ENCODE data around the gene UTP11.
A peak's percentile ranks its signal among the peaks of the same experiment; 100 is the strongest.

The UTP11 gene

DNA sequence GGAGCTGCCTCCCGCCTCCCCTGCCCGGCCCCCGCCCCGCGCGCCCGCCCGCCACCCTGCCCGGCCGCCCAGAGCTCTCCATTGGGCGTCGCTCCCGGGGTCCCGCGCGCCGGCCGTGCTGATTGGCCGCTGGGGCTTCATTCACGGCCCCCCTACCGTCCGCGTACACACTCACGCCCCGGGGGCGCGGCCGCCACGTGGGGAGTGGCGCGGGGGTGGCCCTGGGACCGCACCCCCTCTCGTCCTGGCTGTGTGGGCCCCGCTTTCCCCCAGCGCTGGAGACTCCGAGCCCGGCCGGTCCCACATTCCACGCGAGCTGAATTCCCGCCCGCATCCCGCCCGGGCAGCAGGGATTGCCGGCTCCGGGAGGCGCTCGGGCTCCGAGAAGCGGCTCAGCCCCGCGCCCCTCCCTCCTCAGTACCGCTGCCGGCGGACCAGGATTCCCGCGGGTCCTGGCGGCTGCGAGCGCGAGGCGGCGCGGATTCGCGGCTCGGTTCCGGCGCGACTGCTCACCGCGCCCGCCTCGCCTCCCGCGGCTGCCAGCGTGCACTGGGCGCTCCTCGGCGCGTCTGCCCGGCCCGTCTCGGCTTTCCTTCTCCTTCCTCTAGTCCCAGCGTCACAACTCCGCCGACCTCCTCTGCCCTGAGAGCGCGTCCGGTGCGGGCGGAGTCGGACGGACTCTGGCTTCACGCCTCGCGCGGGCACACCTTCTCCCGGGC lies 34.5 kb downstream of the UTP11 start:
- DNase-seq: peak; percentile 95

DNA sequence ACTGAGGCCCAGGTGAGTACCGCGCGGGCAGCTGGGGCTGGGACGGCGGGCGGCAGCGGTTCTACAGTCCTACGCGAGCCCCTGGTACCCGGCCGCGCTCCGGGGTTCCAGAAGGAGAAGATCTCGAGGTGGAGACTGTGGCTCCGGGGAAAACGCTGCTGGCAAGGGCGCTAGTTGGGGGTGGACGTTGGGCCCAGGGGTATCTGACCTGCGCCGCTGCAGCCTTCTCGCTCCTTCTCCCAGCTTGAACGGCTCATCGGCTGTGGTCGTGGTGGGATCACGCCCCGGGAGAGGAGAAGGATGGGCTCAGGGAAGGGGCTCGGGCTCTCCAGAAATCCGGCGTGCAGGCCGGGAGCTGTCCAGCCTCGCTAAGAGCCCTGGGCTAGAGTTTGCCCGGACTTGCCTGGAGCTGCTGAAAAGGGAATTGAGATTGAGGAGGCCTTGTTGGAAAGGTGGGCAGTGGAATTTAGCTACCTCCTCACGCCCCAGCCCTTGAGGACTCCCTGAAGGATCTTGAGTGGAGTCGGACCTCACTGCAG lies 35.1 kb downstream of the UTP11 start:
- peak; percentile 58 for DNase-seq

DNA sequence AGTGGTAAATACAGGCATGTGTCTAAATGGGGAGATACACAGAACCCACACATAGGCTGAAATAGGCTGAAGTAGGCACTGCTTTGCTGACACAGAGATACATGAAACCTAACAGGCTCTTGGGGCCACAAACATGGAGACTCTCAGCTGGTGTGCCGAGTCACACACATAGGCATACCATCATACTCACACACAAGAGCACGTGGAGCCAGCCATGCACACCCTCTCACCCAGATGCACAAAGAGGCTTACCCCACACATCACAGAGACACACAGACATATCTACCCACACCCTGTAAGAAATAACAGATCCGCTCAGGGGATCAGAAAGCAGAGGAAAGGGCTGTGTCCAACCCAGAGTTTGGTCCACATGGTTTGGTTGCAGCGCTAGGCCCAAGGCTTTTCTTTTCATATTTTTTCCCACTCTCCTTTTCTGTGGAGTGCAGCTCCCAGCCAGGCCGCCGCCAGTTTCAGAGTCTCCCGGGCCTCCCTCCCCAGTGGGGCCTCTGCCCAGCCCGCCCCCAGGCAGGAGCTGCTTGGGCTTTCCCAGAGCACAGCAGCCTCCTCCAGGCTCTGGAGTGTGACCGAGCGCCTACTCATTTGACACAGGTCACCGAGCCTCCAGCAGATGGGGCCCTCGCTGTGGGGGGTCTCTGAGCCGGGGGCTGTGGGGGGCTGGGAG lies 38.0 kb downstream of the UTP11 start:
- DNase-seq: peak; percentile 45

DNA sequence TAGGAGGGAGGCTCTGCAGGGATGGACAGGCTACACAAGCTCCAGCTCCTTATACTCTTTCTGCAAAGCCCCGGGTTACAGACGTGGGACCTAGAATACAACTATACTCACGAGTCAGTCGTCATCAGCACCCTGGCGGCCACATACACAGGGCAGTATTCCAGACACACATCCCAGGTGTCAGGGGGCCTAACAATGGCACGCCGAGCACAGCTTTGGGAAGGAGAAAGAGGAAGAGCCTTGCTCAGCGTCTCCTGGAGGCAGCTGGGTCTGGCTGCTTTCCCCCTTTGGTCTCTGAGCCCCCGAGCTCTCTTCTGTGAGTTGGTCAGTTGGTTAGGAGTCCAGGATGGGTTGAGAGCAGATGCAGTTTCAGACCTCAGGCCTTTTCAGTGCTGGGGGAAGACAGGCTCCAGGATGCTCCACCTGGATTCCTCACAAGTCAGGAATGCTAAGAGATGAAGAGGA lies 38.6 kb downstream of the UTP11 start:
- no peak for DNase-seq

DNA sequence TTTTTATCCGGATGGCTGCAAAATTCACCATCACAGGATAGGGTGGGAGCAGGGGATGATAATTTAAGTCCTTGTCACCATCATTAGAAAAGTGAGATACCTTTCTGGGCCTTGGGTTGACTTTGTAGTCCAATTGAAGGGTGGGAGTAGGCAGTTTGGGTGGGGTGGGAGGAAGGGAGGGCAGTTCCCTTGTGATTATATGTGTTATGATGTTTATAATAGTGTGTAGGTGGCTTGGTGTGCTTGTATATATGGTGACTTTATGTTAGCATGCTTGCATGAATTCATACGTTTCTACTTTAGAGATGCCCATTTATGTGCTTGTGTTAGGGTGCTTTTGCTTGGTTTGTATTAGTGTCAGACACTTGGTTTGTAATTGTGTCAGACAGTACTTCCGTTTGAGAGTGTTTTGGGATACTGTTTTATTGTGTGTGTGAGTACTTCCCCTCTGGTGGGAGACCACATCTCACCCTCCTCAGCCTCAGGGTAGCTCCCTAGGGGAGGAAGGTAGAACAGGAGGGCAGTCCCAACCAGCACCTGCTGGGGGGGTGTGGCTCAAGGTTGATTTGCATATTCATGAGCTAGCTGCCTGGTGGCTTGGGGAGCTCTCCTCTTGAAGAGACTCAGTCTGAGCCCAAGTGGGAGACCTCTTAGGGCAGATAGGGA lies 40.3 kb downstream of the UTP11 start:
- DNase-seq: peak; percentile 56

DNA sequence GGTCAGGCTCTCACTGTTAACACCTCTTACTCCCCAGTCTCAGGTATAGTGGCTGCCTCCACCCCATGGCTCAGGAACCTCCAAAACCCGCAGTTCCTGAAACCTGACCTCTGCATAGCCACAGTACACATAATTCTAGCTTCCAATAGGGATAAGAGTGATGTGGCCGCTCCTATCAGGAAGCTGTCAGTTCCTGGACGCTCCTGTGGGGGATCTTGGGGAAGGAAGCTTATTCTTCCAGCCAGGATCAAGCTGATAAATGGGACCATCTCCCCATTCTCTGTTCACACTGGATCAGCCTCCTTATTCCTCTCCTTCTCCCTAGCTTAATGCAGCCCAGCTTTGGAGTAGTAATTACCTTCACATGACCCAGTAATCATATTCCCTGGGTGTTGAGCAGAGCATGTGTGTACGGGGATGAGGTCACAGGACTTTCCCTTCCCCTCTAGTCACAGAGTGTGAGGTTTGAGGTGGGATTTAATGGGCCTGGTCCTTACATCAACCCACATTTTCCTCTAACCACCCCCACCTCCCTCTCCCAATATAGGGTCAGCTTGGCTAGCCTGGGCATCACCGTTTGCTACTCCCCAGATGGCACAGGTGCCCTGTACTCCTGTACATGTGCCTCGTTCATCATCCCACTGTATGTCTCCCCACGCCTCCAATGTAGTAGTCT lies 41.0 kb downstream of the UTP11 start:
- peak; percentile 58 for DNase-seq

DNA sequence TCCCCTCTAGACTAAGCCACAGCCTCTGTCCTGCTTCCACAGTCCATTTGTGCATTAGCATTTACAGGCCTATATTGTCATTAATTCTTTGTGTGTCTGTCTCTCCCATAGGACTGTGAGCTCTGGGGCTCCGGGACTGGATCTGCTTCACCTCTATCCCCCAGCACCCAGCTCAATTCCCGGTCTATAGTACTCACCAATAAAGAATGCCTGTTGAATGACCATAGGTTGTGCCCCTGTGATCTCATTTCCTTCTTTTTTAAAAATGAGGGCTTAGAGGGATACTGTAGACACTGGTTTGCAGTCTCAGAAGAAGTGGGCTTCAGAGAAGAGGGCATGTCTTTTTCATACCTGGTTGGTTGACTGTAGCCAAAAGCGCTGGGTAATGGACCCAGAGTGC lies 42.9 kb downstream of the UTP11 start:
- no peak for DNase-seq

DNA sequence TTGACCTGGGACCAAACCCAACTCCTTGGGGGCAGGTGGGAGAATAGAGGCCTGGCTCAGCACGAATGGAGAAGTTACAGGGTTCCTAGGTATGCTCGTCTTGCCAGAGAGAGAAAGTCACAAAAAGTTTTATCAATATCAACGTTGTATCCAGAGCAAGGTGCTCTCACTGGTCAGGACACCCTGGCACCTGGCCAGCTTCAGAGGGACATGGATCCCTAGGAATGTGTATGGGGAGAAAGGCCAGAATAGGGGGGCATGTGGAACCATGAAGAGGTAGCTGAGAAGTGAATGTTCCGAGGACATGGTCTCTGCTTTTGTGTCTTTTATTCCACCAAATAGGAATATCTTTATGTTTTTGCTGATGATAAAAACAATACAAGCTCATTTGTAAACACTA lies 43.4 kb downstream of the UTP11 start:
- DNase-seq: no peak

DNA sequence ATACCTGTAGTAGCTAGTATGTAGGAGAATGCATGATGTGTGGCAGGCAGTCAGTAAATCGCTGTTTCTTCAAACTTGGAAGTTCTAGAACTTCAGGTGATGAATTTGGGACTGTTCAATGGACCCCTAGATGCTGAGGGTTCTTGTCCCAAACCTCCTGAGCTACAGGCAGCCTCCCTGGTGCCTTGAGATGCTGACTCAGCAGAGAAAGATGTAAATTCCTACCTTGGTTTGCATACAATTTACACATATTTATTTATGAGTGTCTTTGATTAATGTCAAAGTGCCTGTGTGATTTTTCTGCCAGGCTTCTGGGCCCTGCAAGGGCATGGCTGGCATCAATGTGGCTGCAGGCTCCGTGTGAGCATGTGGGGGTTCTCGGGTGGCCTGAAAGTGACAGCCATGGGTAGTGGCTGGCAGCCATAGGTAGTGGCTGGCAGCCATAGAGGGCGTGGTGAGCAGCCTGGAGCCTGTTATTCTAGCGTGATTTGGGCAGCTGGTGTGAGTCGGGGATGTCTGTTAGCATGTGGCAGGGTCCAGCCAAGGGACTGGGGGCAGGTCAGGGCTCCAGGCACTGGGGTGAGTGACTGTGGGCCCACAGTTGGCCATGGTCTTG lies 47.2 kb downstream of the UTP11 start:
- no peak for DNase-seq

DNA sequence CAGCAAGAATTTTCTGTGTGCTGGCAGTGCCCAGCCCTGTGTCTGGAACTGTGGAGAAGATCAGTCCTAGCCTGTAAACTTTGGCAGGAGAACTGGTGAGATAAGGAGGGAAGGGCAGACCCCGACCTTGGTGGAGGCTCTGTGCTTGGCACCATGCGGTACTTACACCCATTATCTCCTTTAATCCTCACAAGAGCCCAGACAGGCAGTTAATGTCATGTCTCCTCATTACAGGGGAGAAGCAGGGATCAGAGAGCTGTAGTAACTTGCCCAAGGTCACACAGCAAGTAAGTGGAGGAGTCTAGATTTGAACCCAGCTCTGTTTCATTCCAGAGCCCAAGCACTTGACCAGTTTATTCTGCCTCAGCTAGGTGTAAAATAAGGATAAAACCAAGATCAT lies 48.0 kb downstream of the UTP11 start:
- no peak for DNase-seq

DNA sequence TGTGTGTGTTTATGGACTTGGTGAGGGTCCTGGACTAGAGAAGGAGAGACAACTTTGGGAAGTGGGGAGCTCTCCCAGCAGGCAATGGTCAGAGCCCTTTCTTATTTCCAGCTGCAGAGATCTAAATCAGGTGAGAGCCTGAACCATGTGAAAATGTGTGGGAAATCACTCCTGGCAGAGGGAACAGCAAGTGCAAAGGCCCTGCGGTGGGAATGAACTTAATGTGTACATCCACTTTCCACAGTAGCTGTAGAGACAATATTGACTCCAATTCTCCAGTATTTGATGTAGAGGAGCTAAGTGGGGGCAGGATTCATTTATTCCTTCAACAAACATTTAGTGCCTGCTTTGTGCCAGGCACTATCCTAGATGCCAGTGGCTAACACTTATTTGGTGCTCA lies 48.8 kb downstream of the UTP11 start:
- DNase-seq: no peak

DNA sequence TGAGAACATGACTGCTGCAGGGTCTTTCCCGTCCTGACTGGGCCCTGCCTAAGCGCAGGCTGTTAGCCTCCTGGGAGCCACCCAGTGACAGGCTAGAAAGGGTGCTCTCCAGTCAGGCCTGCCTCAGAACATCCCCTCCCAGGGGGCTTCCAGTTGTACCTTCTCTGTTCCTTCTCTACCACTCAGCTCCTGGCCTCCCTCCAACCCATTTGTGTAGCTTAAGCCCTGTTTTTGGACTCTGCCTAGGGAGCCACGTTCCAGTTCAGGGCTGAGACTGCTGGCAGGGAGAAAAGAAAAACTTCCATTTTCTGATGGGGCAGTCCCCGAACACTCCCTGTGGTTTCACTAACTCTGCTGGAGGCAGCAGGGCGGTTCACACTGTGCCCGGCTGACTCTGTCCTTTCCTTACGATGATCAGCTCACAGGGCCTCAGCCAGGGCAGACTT lies 49.4 kb downstream of the UTP11 start:
- no peak for DNase-seq

DNA sequence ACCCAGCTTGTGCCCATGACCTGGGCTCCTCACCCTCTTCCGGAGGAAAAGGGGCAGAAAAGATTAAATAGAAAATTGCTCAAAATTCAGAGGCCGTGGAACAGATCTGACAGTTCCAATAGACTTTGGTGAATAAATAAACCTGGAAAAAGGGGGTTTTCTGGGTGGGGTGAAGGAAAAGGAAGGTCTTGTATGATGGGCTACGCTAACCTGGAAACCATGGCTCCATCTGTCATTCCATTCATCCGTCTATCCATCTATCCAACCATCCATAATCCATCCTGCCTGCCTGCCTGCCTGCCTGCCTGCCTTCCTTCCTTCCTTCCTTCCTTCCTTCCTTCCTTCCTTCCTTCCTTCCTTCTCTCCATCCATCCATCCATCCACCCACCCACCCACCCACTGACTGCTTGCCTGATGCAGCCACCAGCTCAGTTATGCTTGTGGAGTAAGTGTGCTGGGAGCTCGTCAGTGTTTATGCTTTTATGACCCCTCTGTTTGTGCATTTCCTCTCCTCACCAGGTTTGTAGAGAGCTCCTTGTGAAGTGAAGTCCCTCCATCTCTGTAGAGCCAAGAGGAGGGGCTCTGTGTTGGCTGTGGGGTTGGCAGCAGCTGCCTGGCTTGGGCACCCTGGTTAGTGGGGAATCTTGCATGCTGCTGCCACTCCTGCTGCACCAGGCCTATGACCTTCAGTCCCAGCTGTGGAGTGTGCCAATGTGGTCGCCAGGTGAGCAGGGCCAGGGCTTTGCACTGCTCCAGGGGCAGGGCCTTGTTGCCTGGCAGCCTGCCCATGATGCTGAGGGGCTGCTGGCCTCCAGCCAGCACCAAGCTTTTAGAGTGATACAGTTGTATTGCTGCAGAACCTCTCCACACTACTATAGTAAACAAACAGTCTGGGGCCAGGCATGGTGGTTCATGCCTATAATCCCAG lies 50.1 kb downstream of the UTP11 start:
- peak; percentile 44 for DNase-seq

DNA sequence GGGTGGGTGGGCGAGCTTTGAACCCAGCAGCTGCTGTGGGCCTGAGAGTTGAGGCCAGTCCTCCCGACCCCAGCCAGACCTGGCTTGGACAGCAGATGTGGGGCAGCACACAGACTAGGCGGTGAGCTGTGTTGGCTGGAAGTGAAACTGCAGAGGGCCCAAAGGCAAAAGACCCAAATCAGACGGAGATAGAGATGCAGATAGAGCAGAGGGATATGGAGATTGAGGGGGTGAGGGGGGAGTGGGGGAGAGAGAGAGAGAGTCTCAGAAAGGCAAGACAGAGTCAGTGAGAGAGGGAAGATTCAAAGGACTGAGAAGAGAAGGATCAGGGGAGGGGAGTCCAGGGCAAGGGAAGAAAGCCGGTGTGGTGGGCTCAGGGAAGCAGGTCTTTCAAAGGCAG lies 51.1 kb downstream of the UTP11 start:
- DNase-seq: no peak

DNA sequence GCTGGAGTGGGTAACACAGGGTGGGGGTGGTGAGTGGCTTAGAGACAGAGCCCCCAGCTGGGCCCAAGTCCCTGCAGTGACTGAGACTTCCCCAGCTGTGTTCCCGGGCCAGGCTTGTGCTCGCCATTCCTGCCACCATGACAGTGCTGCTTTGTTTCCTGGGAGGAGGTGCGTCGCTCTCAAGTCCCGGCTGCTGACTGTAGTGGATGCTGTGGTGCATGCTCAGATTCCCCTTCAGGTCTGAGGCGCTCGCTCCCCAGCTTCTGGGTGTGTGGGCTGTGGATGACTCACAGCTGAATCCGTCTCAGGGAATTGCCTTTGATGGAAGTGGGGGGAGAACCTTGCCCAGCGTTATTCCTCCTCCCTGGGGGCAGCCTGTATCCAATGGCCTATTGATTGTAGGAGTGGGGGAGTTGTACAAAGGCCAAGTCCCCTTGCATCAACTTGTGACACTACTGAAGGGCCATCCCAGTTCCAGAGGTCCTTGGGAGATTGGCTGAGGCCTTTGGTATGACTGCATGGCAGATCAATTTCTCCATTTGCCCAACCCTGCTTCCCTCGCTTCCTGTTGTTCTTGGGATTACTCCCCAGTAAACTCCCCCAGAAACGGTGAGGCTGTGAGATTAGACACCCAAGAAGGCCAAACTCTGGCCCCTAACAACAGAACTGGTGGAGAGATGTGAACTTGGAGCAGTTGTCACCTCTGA lies 51.8 kb downstream of the UTP11 start:
- no peak for DNase-seq

DNA sequence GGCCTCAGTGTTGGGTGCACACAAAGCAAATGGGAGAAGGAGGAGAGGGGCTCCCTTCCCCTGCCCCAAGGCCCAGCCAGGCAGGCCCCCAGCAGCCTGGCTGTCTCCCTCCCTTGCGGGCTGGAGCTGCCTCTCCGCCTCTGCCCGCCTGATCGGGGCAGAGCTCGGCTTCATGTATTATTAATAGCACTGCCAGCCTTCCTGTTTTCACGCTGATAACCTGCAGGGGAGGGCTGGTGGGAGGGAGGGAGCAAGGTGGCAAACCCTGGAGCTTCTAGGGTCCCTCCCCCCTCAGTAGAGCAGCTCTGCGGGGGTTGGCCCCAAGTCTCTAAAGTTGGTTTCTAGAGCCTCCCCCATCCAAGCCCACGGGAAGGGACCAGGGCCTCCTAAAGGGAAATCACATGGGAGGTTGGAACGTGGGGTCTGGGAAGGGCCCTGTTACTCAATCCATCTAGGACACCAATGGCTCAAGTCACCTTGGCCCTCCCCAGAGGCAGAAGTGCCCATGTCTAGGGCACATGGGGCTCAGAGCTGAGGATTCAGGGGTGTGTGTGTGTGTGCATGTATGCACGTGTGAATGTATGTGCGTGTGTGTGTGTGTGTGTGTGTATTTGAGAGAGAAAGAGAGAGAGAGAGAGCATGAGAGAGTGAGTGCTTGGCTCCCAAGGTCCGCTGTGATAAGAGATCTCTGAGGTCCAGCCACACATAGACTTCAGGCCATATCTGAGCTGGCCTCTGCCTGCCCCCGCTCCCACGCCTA lies 55.9 kb downstream of the UTP11 start:
- no peak for DNase-seq

DNA sequence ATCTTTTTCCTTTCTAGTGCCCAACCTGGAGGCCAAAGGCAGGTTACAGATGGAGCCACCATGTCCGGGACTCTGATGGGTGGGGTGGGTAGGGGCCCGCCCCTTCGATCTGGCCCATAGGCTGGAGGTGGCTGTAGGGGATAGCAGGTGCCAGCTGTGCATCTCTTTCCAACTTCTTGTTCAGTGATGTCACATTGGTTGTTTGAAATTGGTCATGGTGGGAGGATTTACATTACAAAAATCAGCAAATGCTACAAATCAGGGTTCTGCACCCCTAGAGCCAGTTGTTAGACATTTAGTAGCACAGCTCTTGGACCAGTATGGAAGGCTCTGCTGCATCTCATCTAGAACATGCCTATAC lies 56.4 kb downstream of the UTP11 start:
- DNase-seq: no peak

DNA sequence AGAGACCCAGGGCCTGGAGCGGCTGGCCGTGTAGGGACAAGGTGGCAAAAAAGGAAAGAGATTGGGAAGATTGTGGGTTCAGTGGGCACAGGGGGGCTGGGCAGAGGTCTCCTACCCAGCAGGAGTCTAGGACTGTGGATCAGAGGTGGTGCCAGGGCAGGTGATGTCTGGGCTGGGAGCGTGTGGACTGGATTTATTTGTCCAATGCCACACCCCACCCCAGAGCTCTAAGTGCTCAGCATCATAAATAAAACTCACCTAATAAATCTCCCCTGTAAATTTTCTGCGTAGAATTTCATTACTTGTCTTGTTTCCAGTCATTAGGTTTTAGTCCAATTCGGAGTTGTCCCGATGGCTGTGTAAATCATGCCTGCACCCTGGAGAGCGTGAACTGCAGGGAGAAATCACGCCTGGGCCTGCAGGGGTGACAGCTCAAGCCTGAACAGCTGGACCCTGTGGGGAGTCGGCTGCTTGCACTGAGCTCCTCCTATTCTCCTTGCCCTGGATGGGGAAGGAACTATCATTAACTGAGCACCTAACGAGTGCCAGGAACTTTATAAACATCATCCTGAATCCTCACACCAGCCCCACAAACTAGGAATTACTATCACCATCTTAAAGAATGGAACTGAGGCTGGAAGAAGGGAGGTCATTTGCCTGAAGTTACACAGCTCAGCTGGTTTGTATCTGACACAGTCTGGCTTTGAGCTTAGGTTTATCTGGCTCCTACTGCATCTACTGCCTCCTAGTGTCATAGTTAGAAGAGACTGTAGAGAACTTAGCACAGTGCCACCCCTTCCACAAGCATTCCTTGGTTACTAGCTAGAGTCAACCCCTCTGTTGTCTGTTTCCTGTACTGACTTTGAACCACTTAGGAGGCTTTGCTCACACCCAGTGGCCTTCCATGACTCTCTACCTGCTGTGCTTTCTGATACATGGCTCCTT lies 59.0 kb downstream of the UTP11 start:
- DNase-seq: peak; percentile 60

DNA sequence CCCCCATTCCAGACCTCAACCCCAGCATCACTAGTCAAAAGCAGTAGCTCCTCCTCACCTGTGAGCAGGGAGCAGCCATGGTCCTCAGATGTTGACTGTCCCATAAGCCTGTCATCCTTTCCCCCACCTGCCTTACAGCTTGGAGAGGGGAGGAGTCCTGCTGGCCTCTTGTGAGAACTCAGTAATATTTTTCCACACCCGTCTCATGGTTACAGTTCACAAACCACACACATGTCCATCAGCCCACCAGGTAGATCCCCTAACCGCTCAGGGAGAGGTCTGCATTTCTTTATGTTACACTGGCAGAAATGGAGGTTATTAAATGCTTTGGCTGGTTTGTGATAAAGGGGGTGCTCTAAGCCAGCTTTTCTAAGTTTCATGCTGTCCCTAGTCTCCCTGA lies 60.3 kb downstream of the UTP11 start:
- no peak for DNase-seq
